Raji (cell line): ENCODE results near the gene KLHL26.

Experiments
- POLR2A ChIP-seq: IDR thresholded peaks from 2 replicates; pipeline ENCODE4 v1.6.1; 2011; ENCODE audit warnings: low read depth, low read length, control low read depth; ENCODE audit not compliant: insufficient read depth

The KLHL26 gene

DNA sequence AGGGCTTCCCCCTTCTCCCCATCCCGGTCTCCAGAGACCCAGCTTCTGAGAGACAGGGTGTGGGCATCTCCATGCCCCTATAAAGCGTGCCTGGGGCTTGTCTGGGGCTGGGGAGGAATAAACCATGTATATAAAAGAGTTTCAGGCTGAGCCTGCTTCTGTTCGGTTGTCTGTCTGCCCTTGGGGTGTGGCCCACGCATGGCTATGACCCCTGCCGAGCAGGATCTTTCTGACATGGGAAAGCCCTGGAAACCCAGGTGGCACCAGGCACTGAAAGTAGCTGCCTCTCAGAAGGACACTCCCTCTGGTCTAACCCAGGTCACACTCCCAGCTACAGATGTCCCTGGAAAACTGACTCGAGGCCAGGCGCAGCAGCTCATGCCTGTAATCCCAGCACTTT is 15.9 kb upstream of the KLHL26 start:
- TF ChIP-seq POLR2A = no peak

DNA sequence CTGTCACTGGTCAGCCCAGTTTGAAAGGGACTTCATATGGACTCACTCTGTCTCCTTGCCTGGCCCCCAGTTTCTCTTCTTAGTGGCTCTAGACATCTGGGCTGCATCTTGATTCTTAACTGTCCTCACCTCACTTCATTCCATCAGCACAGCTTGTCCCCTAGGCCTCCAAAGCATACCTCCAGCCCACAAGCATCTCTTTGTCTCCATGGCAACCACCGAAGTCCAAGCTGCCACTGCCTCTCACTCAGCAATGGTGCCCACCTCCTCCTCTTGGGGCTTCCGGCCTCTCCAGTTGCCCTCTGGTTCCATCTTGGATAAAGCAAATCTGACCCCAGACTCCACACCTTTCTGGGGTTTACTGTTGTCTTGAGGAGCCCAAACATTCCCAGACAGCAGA is 9.9 kb upstream of the KLHL26 start:
- no peak for TF ChIP-seq POLR2A

DNA sequence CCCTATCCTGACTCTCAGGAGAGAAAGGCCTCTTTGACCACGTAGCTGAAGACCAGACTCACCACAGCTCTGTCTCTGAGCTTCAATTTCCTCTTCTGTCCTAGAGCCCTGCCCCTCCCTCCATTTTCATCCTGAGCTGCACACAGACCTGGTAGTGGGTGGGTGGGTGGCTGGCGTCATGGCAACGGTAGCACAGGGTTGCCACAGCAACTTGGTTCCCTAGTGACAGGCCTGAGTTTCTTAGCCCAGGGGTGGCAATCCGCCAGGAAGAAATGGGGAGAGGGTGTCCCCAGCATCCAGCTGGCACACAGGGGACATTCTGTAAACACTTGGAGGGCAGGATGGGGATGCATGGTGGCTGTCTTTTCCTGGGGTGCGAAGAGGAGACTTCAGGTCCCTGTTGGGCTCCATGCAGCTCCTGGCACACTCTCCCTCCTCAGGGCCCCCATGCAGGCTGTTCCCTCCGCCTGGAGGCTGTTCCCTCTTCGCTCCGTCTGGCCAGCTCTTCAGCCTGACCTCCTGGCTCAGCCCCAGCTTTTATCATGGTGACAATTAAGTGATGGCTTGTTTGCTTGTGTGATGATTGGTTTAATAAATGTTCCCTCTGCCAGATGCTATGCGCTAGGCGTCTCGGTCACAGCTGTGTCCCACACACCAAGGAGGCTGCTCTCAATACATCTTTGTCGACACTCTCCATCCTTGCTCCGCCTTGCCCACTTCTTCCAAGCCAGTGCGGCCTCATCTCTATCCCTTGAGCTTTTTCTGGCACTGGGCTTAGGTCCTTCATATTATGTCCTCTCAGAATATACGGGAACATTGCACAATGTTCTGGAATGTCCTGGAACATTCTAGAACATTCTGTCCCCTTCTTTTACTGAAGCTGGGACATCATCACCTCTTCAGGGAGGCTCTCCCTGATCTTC is 7.4 kb upstream of the KLHL26 start:
- TF ChIP-seq POLR2A = no peak

DNA sequence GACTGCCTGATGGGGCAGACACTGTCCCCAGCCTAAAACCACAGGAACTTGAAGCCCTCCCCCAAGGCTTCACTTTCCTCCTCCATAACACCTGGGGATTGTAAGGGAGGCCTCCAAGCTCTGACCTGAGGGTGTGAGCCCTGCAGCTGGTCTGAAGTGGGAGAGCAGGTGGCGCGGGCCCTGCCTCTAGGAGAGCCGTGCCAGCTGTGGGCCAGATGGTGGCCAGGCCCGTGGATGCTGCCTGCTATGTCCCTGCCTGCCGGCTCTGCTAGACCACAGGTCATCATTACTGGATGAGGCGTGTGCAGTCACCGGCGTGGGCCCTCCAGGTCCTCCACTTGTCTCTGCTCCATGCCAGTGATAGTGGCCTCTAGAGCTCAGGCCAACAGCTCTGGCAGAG is 3.5 kb upstream of the KLHL26 start:
- TF ChIP-seq POLR2A = no peak

DNA sequence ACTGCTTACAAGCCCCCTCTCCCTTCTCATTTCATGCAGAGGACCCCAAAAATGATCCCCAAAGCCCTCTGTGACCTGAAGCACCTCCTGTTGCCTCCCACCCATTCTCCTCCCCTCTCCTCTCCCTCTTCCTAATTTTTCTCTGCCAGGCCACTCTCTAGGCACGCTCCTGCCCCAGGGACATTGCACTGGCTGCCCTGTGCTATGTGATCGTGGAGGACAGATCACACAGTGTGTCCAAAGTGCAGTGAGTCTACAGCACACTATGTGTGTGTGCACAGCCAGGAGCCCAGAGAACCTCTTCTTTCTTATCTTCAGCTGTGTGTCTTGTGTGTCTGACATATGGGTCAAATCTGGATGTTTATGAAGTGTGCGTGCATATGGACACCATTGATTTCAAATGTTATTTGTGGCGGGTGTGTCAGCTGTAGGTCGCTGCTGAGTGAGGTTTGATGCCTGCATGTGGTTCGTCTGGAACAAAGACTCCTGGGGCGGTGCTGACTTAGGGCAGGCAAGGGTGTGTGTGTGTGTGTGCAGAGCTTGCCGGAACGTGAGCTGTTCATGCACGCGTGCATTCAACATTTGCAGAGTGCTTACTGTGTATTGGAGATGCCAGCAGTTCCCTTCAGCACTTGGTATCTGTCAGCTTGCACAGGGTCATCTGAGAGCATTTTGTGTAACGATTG is 2.1 kb upstream of the KLHL26 start:
- TF ChIP-seq POLR2A = no peak

DNA sequence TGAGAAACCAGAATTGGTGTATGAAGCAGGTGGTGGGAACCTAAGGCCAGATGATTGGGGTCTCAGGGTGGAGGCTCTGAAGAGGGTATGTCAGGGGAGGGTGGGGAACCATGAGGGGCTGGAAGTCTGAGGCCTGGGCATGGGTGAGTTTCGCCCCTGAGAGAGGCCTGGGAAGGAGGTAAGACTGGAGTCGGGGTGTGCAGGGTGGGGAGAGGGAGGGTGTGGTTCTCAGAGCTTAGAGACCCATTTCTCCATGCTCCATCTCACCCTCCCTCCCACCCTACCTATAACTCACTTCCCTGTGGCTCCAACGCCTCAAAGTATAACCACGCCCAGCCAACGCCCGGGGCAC is 1.0 kb upstream of the KLHL26 start:
- peak; percentile 65; the same call in 1 of the 2 replicates for TF ChIP-seq POLR2A

DNA sequence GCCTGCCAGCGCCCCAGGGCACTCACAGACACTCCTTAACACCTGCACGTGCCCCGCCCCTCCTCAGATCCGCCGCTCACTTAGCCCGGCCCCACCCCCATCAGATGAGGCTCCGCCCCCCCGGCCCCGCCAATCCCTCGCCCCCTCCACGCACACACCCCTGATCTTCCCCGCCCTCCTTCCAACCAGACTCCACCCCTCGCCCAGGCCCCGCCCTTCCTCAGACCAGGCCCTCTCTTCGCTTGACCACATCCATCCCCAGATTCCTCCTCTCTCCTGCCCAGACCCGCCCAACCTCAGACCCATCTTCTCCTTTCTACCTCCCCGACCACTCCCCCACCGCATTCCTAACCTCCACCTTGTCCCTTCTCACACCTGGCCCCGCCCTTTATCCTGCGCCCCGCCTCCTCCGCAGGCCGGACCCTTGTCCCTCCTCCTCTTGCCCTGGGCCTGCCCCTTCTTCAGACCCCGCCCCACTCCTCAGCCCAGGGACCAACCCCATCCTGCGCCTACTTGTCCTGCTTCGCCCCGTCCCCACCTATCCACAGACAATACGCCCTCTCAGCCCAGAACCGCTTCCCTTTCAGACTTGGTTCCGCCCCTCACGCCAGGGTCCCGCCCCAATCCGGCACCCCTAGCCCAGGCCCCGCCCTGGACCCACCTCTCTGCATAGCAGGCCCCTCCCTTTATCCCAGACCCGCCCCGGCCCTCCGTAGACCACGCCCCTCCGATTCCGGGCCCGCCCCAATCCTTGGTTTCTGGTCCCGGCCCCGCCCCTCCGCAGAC is 452 bp upstream of the KLHL26 start:
- TF ChIP-seq POLR2A = no peak

DNA sequence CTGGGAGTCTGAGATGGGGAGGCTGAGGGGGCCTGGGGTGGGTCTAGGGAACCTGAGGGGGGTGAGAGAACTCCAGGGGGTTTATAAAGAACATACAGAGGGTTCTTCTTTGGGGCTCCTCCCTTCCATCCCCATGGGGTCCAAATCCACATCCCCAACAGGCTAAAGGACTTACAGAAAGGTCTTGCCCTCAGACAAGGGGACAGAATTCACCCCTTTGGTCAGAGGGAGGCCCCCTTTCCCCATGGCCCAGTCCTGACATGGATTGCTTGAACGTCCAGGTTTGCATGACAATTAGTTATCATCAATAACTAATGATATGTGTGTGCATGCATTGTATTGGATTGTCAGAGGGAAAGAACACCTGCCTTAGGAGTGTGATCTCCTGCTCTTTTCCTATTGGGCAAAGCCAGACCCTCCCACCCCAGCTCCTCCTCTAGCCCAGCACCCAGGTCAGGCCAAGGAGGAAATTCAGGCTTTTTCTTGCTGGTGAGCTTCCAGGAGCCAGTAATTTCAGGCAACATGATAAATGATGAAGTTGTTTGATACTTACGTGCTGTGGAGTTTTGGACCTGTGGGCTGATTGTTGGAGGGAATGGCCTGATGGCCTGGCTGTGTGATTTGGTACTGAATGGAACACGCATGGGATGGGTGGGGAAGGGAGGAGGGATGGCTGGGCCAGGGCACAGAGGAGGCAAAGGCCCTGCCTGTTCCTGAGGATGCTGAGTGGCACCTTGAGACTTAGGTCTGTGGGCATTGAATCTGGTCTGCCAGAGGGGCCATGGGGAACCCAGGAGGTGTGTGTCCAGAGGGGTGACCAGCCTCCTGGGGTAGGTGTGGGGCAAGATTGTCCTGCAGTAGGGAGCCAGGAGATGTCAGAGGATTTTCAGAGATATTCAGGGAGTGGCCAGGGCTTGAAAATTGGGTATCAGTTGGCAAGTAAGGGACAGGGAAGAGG is 1.1 kb downstream of the KLHL26 start:
- no peak for TF ChIP-seq POLR2A

DNA sequence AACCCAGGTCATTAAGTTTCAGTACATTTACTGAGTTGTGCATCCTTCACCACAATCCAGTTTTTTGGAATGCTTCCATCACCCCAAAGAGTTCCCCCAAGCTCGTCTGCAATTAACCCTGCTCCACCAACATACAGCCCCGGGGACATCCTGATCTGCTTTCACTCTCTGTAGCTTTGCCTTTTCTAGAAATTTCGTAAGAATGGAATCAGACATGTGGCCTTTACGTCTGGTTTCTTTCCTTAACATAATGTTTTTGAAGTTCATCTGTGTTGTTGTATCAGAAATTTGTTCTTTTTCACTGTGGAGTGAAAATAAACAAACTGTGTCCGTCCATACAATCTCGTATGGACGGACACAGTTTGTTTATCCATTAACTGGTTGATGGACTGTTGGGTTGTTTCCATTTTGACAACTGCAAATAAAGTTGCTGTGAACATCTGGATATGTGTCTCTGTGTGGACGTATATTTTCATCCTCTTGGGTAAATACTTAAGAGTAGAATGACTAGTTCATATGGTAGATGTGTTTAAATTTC is 2.9 kb downstream of the KLHL26 start:
- TF ChIP-seq POLR2A = no peak

DNA sequence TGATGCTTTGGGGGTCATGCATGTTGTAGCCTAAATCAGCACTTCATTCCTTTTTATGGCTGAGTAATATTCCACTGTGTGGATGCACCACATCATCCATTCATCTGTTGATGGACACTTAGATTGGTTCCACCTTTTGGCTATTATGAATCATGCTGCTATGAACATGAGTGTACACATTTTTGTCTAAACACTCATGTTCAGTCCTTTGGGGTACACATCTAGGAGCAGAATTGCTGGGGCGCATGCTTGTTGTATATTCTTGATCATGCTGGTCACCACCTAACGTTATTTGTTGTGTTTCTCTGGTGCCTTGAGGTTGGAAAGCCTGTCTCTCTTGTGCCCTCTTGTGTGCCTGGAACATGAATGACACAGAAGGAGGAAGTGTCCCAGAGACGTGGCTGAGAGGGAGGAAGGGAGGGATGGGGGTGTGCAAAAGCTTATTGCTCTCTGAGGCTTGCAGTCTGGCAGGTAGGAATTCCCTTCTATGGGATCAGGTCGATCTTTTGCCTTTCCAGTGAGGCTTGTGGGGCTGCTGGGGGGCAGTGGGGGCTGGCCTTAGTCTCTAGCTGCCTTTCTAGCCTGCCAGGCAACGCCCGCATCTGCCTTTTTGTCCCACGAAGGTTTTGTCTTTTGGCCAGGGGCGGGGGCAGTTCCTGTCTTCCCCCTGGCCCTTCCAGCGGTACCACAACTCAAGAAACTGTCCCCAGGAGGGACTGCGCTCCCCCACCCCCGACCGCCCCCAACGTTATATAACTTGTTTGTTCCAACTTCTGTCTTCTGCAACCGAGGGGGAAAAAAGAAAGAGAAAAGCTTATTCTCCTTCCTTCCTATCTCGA is 7.6 kb downstream of the KLHL26 start:
- no peak for TF ChIP-seq POLR2A

DNA sequence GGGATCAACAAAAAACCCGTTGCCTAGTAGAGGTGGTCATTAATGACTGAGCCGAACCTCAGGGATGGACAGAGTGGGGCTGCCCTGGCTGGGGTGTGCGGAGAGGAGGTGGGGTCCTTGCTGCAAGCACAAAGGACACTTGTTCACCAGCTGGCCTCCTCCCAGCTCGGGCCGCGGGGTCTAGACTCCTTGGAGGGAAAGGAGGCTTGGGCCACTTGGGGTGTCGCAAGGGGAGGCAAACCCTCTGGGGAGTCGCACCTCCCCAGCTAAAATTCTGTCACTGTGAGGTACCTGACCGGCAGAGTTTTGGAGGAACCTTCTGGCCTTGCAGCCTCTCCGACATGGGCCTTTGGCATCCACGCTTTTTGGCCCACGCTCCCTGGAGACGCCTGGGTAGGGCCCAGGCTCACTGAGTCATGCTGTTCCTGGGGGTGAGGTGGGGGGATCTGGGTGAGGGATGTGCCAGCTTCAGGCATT is 8.2 kb downstream of the KLHL26 start:
- TF ChIP-seq POLR2A = no peak

DNA sequence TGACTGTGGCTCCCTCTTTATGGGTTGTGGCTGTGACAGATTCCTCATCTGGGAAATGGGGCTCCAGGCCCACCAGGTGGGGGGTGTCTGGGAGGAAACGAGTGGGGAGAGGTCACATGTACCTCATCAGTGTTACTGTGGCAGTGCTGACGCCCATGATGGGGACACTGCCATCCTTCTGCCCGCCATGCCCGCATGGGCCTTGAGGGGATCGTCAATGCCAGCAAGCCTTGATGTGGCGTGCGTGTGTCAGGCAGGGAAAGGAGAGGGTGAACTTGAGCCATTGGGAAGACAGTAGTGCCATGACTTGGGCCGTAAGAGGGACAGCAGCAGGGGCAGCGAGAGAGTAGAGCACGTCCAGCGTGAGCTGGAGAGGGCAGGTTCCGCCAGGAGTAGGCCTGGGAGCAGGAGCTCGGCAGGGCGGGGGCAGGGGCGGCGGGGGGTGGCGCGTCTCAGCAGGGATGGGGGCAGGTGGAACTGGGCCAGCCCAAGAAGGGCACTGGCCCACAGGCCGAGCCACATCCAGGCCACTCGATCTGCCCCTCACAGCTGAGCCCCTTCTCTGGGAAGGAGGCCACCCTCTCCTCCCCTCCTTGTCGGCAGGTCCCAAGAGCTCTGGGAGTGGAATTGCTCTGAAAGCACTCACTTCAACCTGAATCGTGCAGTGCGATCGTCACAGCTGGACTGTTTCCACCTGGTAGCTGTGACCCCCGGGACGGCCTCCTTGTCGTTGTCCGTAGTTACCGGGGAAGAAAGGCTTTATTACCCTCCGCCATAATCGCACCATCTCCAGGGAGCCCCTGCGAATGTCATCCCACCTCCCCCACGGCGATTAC is 9.9 kb downstream of the KLHL26 start:
- no peak for TF ChIP-seq POLR2A

DNA sequence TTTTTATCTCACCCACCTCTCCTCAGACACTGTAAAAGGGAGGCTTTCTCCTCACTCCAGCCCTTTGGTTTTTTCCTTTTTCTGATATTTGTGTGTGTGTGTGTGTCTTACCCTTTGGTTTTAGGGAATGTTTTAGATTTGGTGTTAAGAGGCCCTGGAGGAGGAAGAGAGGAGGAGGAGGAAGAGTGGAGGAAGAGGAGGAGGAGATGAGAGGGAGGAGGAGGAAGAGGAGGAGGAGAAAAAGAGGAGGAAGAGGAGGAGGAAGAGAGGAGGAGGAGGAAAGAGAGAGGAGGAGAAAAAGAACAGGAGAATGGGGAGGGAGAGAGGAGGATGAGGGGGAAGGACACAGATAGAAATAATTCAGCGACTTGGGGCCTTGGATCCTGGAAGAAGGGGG is 10.5 kb downstream of the KLHL26 start:
- no peak for TF ChIP-seq POLR2A

DNA sequence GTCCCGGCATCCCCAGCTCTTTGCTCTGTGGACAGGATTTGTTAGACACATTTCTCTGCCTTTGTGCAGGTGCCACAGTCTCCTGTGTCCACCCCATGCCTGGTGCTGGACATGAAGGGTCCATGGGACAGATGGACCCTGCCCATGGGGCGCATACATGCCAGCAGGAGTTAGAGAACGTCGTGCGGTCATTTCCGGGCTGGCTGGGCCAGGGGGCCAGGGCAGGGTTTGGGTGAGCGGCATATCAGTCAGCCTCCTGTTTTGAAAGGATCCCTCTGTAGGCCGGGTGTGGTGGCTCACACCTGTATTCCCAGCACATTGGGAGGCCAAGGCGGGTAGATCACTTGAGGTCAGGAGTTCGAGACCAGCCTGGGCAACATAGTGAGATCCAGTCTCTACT is 11.0 kb downstream of the KLHL26 start:
- TF ChIP-seq POLR2A = no peak
